ENCODE results near the gene BATF.

The BATF gene

DNA sequence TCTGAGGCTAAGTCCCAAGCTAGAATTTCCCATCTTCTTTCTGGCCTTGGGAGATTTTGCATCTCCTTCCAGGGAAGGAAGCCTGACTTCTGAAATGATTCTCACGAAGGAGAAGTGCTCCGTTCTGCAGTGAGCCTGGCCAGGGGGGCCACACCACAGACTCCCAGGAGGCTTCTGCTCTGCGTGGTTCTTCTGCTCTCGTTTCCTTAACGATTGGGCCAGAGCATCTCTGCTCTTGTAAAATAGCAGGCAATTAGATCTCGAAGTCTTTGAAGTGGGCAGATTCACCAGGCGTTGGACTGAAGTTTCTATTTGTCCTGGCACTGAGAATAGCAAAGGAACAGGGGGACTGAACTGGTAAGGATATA lies 6.7 kb upstream of the BATF start:
- peaks cover 35% of the 10 kb centered on the region for H3K4me1 Mint-ChIP-seq (ENCODE audit: low read depth)
- H3K27ac Mint-ChIP-seq = peak overlapping the region; percentile 61
- peaks cover 13% of the 10 kb centered on the region for H3K9me3 Mint-ChIP-seq (ENCODE audit: low read depth)
- peaks cover 5% of the 10 kb centered on the region for H3K36me3 Mint-ChIP-seq
- H3K27me3 Mint-ChIP-seq = no peaks in the 10 kb centered on the region
- H3K4me3 Mint-ChIP-seq = peak overlapping the region; percentile 25

DNA sequence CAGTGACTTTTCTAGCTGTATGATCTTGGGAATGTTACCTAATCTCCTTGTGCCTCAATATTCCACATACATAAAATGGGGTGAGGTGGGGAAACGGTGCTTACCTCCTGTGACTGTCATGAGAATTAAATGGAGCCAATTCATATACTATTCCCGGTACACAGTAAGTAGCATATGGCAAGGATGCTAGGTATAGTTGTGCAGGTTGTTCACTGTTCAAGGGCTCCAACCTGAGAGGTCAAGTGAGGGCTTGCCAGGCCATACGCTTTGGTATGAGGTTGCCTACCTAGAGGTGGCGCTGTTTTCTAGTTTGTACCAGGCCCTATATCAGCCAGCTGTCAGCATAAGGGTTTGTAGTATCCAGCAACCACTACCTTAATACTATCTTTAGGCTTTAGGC lies 3.6 kb upstream of the BATF start:
- no peaks in the 10 kb centered on the region for H3K9me3 Mint-ChIP-seq (ENCODE audit: low read depth)
- H3K4me3 Mint-ChIP-seq = no peak overlapping the region
- H3K4me1 Mint-ChIP-seq (ENCODE audit: low read depth) = peaks cover 52% of the 10 kb centered on the region
- no peak overlapping the region for H3K27ac Mint-ChIP-seq
- no peaks in the 10 kb centered on the region for H3K27me3 Mint-ChIP-seq
- H3K36me3 Mint-ChIP-seq = peaks cover 5% of the 10 kb centered on the region

DNA sequence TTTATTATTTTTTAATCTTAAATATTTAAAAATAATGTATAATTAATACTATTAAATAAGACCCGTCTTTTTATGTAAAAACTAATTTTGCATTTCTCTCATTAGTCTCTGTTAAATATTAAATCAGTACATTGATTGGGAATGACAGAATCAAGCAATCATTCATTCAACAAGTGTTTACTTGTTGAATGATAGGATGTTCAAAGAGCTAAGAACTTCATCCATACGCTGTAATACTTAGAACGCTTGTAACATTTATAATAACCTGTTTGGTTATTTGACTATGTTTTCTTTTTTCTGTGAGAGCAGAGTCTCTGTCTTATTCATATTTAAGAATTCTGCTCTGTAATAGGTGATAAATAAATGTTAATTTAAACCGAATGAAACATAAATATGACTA lies 2.9 kb upstream of the BATF start:
- Mint-ChIP-seq H3K9me3 (ENCODE audit: low read depth) (no peaks in the 10 kb centered on the region), H3K4me1 (ENCODE audit: low read depth) (peaks cover 57% of the 10 kb centered on the region), H3K36me3 (peaks cover 5% of the 10 kb centered on the region), H3K27ac (peak overlapping the region; percentile 99), H3K27me3 (no peaks in the 10 kb centered on the region), H3K4me3 (no peak overlapping the region)

DNA sequence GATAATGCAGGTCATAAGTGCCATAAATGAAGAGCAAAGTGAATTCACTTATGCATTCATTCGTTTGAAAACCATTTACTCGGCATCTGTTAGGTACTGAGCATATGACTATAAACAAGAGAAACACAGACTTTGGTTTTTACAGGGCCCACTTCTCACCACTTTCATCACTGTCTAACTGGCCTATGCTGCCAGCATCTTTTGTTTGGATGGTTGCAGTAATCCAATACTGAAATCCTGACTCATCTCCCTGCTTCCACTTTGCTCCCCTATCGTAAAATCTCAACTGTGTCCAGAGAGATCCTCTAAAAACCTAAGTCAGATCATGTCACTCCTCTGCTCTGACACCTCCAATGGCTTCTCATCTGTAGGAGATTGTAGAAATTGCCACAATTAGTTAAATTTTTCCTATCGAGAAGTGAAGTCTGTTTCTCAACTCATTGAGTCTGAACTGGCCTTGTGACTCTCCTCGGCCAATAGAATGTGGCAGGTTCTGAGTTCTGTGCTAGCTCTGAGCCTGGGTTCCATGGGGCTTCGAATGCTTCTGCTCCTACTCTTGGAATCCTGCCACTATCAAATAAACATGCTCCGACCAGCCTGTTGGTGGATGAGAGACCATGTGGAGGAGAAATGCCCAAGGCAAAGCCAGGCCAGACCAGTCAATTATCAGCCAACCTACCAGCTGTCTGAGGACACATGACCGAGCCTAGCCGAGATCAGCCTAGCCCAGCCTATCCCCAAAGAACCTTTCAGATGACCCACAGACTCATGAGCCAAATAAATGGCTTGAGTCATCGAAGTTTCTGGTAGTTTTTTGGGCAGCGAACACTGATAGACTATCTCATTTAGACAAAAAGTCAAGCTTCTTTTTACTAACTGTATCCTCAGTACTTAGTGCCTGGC lies 2.2 kb upstream of the BATF start:
- Mint-ChIP-seq H3K4me1 (ENCODE audit: low read depth) (peaks cover 62% of the 10 kb centered on the region), H3K9me3 (ENCODE audit: low read depth) (no peaks in the 10 kb centered on the region), H3K4me3 (peak overlapping the region; percentile 32)

DNA sequence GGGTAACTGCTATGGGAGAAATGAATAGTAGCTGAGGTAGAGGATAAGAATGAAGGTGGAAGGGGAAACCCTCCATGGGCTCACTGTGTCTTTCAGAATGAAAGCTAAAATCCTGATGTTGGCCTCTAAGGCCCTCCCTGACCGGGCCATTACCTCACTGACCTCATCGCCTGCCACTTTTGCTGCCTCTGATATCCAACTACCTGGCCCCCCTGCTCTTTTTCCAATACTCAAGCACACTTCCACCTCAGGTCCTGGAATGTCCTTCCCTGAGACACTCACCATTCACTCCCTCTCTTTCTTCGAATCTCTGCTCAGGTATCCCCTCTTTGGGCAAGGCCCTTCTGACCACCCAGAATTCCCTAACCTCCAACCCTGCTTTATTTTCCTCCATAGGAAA lies 1.4 kb upstream of the BATF start:
- Mint-ChIP-seq H3K27ac (peak overlapping the region; percentile 99), H3K36me3 (peaks cover 13% of the 10 kb centered on the region), H3K4me3 (peak overlapping the region; percentile 32), H3K9me3 (ENCODE audit: low read depth) (no peaks in the 10 kb centered on the region), H3K27me3 (no peaks in the 10 kb centered on the region), H3K4me1 (ENCODE audit: low read depth) (peaks cover 62% of the 10 kb centered on the region)

More for the DNA sequence above, 2.2 kb upstream of the BATF start:
- H3K36me3 Mint-ChIP-seq = peaks cover 12% of the 10 kb centered on the region
- H3K27ac Mint-ChIP-seq = peak overlapping the region; percentile 99
- no peaks in the 10 kb centered on the region for H3K27me3 Mint-ChIP-seq

DNA sequence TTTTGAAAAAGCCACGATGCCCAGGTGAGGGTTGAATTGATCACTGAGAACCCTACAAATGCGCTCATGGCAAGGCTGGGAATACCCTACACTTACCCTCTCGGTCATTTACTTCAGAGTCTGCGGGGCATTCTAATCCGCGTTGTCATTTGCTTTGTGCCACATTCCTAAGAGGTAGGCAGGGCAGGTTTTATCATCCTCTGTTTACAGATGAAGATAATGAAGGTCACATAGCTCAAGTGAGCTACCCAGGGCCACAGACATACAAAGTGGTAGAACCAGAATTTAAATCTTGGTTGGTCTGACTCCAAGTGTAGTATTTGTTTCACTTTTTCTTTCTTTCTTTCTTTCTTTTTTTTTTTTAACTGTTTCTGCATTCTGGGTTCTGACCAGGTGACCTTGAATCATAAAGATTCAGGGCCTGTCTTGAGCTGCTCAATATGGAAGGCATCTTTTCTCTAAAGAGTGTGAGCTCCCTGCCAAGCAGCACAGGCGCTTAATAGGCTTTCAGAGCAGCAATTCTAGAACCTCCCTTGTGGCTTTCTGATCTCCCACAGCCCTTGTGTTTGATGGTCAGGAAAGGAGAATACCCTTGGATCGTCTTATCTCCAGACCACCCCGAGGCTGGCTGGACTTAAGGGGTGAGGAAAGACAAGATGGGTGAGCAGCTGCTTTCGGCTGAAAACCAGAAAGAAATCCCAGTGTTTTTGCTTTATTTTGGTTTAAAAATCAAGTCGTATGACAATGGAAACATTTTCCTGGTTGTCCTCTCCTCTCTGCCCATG lies 662 bp upstream of the BATF start:
- Mint-ChIP-seq H3K4me3 (peak overlapping the region; percentile 98), H3K9me3 (ENCODE audit: low read depth) (no peaks in the 10 kb centered on the region), H3K27me3 (no peaks in the 10 kb centered on the region), H3K27ac (peak overlapping the region; percentile 99), H3K4me1 (ENCODE audit: low read depth) (peaks cover 64% of the 10 kb centered on the region), H3K36me3 (peaks cover 13% of the 10 kb centered on the region)

DNA sequence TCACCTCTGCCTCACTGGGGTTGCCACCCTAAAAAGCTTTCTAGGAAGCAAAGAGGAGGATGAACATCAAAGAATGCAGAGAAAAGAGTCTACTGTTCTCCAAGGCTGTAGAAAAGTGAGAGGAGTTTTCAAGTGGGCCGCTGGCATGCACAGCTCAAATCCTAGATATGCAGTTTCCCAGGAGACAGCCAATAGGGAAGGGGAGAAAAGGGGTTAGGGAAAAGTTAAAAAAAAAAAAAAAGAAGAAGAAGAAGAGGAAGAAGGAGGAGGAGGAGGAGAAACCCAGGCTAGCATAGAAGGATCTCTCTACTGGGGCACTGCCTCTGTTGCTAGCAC lies 682 bp downstream of the BATF start:
- Mint-ChIP-seq H3K27ac (peak overlapping the region; percentile 99), H3K4me1 (ENCODE audit: low read depth) (peaks cover 73% of the 10 kb centered on the region), H3K9me3 (ENCODE audit: low read depth) (no peaks in the 10 kb centered on the region), H3K4me3 (peak overlapping the region; percentile 98), H3K27me3 (no peaks in the 10 kb centered on the region), H3K36me3 (peaks cover 18% of the 10 kb centered on the region)

DNA sequence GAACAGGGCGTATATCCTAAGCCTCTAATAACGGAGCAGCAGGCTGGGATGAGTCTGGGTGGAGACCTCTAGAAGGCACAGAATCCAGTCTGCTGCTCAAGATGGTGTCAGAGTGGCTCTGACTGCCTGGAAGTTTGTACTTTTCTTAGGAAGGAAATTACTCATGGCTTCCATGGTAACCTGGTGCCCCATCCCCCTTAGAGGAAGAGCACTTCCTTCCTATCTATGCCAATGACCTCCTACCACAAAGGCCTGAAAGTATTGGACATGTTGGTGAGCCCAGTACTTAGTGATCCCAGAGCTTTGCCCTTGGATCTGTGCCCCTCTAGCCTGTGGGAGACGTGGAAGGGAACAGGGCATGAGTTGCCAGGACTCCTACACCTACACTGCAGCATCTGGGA lies 1.5 kb downstream of the BATF start:
- peaks cover 26% of the 10 kb centered on the region for H3K36me3 Mint-ChIP-seq

DNA sequence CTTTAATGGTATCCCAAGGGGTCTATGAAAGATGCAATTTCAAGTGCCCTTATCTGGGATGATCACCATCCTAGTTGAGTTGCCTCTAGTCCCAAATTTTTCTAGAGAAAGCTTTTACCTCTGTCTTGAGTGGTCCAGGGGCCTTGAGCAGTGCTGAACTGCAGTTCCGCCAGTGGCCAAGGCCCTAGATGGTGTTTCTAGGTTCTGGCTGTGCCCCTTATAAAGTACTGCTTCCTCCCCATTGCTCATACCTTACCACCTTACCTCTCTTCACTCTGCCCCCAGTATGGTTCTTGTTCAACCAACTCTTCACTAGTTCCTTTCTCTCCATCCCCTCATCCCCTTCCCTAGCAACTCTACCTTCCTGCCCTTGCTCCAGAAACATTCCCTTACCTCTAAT lies 3.7 kb downstream of the BATF start:
- Mint-ChIP-seq H3K4me3 (peak overlapping the region; percentile 98), H3K36me3 (peaks cover 28% of the 10 kb centered on the region), H3K9me3 (ENCODE audit: low read depth) (no peaks in the 10 kb centered on the region), H3K27me3 (no peaks in the 10 kb centered on the region), H3K4me1 (ENCODE audit: low read depth) (peaks cover 72% of the 10 kb centered on the region), H3K27ac (peak overlapping the region; percentile 24)

More for the DNA sequence above, 1.5 kb downstream of the BATF start:
- no peaks in the 10 kb centered on the region for H3K9me3 Mint-ChIP-seq (ENCODE audit: low read depth)
- H3K27me3 Mint-ChIP-seq = no peaks in the 10 kb centered on the region
- H3K27ac Mint-ChIP-seq = peak overlapping the region; percentile 99
- H3K4me3 Mint-ChIP-seq = peak overlapping the region; percentile 98
- H3K4me1 Mint-ChIP-seq (ENCODE audit: low read depth) = peaks cover 81% of the 10 kb centered on the region

DNA sequence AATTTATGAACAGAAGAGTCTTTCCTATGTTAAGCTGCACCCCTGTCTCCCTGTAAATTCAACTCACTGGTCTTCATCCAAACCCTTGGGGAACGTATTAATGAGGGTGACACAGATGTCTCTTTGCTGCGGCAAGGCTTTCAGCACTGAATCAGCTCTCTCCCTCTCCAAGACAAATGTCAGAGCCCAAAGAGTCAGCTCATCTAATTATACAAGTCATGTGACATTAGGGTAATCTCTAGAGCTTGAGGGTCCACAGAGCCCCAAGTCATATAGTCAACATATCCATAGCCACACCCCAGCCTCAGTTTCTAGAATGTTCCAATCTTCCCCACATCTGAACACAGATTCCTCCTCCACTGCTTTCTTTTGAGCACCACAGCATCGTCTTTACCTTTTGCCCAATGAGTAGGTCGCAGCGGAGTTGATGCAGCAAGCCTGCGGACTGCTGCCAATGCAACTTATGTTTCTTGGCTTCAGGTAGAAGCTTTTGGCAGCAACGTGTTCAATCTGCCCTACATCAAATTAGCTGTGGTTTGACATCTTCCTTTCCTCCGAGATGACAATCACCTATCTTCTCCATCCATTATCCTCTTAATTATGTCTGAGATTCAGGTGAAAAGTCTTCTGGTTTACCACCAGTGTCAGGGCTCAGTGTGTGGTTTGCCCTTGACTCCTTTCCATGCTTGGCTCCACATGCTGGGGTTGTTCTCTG lies 5.3 kb downstream of the BATF start:
- Mint-ChIP-seq H3K36me3 (peaks cover 35% of the 10 kb centered on the region), H3K4me3 (peak overlapping the region; percentile 40), H3K4me1 (ENCODE audit: low read depth) (peaks cover 73% of the 10 kb centered on the region), H3K9me3 (ENCODE audit: low read depth) (no peaks in the 10 kb centered on the region), H3K27ac (peak overlapping the region; percentile 66), H3K27me3 (no peaks in the 10 kb centered on the region)

DNA sequence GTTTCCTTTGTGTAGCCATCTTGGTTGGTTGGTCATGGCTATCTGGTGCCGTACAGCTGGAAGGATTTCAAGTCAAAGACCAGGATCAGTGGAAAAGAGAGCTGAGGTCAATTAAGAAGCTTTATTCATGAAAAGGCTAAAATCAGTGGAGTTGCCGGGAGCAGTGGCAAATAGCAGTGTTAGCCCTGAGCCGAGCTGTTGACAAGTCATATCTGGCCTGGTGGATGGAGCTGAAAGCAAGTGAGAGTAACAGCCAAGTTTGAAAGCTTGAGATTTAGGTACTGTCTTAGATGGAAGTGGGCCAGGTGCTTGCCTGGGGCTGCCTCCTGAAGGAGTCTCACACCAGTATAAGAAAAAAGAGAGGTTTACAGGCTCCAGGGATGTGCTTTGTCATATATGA lies 9.0 kb downstream of the BATF start:
- Mint-ChIP-seq H3K27ac (no peak overlapping the region), H3K27me3 (no peaks in the 10 kb centered on the region), H3K4me1 (ENCODE audit: low read depth) (peaks cover 60% of the 10 kb centered on the region), H3K9me3 (ENCODE audit: low read depth) (no peaks in the 10 kb centered on the region), H3K36me3 (peaks cover 28% of the 10 kb centered on the region), H3K4me3 (no peak overlapping the region)

DNA sequence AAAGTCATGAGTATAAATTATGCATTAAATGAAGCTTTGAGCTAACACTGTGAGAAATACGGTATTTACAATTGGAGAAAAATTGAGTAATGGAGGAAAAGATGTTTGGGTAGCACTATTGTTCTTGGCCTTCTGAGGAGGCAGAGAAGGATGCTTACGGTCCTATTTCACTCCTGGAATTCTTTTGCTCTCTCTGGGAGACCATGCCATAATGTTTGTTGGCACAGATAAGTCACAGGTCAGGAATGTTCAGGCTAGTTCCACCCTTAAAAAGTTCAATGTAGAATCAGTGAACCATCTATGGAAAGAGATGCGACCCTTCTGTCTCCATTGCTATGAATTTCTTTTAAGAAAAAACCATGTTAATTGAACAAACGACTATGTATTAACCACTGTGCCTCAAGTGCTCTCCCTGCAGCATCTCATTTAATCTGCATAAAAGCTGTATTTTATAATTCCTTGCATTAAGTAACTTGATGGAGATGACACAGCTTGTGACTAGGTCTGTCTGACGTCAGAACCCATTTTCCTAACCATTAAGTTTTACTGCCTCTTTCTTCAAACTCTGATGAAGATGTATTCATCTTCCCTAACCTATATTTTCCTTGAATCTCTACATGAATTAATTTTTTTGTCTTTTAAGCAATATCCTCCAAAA lies 9.5 kb downstream of the BATF start:
- H3K27me3 Mint-ChIP-seq = no peaks in the 10 kb centered on the region
- peaks cover 54% of the 10 kb centered on the region for H3K4me1 Mint-ChIP-seq (ENCODE audit: low read depth)
- no peak overlapping the region for H3K27ac Mint-ChIP-seq
- no peaks in the 10 kb centered on the region for H3K9me3 Mint-ChIP-seq (ENCODE audit: low read depth)
- no peak overlapping the region for H3K4me3 Mint-ChIP-seq
- H3K36me3 Mint-ChIP-seq = peaks cover 30% of the 10 kb centered on the region

DNA sequence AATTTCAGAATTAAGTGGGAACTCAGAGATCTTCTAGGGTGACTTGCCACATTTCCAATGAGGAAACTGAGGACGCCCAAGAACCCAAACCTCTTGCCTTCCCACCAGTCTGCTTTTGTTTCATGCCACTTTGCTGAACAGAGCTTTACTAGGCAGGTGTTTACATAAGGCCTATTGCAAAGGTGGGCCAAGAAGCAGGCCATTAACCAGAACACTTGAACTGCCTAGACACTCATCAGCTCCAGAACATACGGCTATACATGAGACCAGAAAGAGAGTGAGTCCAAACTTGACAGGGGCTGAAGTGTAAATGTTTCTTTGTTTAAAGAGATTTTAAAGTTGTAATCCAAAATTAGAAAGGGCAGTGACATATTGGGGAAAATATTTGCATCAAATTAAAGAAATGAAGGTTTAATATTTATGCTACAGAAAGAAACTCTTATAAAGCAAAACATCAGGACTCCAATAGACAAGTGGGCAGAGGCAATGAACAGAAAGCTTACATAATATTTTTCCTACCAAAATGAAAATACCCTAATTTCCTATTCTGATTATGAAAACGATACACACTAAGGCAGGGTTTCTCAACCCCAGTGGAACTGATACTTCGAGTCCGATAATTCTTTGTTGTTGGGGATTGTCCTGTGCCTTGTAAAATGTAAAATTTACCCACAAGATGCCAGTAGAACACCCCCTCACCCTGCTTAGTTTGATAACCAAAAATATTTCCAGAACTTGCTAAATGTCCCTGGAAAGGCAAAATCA lies 11.7 kb downstream of the BATF start:
- Mint-ChIP-seq H3K4me1 (ENCODE audit: low read depth) (peaks cover 47% of the 10 kb centered on the region), H3K36me3 (peaks cover 18% of the 10 kb centered on the region)

More for the DNA sequence above, 11.7 kb downstream of the BATF start:
- H3K4me3 Mint-ChIP-seq = no peak overlapping the region
- H3K27ac Mint-ChIP-seq = peak overlapping the region; percentile 66
- no peaks in the 10 kb centered on the region for H3K27me3 Mint-ChIP-seq
- H3K9me3 Mint-ChIP-seq (ENCODE audit: low read depth) = no peaks in the 10 kb centered on the region
